Astrocyte of the cerebellum (primary cell): ENCODE measurements around the gene C2orf76.

Experiments used
- DNase-seq: peaks from one replicate; pipeline ENCODE4 v3.0.0-alpha.2; 2011; ENCODE audit warnings: low read depth
- H3K4me3 ChIP-seq: 2 replicates; pipeline ENCODE4 v1.5.1; 2011; ENCODE audit warnings: mild to moderate bottlenecking, low read depth, low read length, moderate library complexity
- CTCF ChIP-seq: IDR thresholded peaks from 2 replicates; pipeline ENCODE4 v1.5.1; 2012; ENCODE audit warnings: low read length, low read depth, moderate library complexity, mild to moderate bottlenecking; ENCODE audit errors: missing control alignments
- in situ Hi-C: cut with HindIII; loops from 2 replicates; pipeline ENCODE4 v1.10.0; 2017; ENCODE audit warnings: low sequenced_read_pairs

C2orf76 gene

GRCh38 chr2:119339562-119339923, 27.1 kb downstream of the C2orf76 start:
- no peak overlapping the region for H3K4me3 ChIP-seq
- no peak for DNase-seq
- TF ChIP-seq CTCF: no peak
- in situ Hi-C loops: no loop called here

GRCh38 chr2:119338826-119339561, 27.6 kb downstream of the C2orf76 start:
- no peak for DNase-seq
- H3K4me3 ChIP-seq: no peak overlapping the region
- TF ChIP-seq CTCF: no peak
- in situ Hi-C loops: no loop called here

- DNase-seq: no peak
- in situ Hi-C loops: no loop called here
- no peak overlapping the region for H3K4me3 ChIP-seq
- TF ChIP-seq CTCF: no peak
These were observed 28.4 kb downstream of the C2orf76 start for GRCh38 chr2:119338272-119338671.

GRCh38 chr2:119337749-119338148, 28.9 kb downstream of the C2orf76 start:
- in situ Hi-C loops: no loop called here
- DNase-seq: no peak
- TF ChIP-seq CTCF: no peak
- no peak overlapping the region for H3K4me3 ChIP-seq

GRCh38 chr2:119333833-119334232, 32.8 kb downstream of the C2orf76 start:
- TF ChIP-seq CTCF: no peak
- in situ Hi-C loops: no loop called here
- H3K4me3 ChIP-seq: no peak overlapping the region
- no peak for DNase-seq

GRCh38 chr2:119333360-119333759, 33.3 kb downstream of the C2orf76 start:
- DNase-seq: no peak
- H3K4me3 ChIP-seq: no peak overlapping the region
- in situ Hi-C loops: no loop called here
- TF ChIP-seq CTCF: no peak
